Measurements from ENCODE around the gene ACSF3.
"Not testable (repeated sequence)": the region's sequence is repeated elsewhere in the genome, so short reads cannot be mapped to it uniquely, and the experiment has no call there.

ACSF3 gene

DNA sequence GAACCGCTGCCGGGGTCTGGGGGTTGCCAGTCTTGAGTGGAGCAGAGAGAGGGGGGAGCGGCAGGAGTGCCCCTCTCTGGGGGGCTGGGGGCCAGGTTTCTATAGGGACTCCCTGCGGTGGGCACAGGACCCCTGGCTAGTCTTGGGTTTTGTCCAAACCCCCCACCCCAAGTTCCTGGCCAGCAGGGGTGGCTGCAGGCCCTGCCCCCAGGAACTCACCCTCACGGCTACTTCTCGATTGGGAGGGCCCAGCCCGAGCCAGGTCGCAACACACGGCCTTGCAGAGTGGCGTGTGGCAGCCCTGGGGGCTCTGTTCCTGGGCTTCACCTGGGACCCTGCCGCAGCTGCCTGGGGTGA, 78.5 kb downstream of the ACSF3 start:
- in situ Hi-C loops (cut with MboI; ENCODE audit: low sequenced_read_pairs) = no loop called here

GRCh38 chr16:89172528-89173173, 79.0 kb downstream of the ACSF3 start:
- in situ Hi-C loops (cut with MboI; ENCODE audit: low sequenced_read_pairs) = no loop called here

DNA sequence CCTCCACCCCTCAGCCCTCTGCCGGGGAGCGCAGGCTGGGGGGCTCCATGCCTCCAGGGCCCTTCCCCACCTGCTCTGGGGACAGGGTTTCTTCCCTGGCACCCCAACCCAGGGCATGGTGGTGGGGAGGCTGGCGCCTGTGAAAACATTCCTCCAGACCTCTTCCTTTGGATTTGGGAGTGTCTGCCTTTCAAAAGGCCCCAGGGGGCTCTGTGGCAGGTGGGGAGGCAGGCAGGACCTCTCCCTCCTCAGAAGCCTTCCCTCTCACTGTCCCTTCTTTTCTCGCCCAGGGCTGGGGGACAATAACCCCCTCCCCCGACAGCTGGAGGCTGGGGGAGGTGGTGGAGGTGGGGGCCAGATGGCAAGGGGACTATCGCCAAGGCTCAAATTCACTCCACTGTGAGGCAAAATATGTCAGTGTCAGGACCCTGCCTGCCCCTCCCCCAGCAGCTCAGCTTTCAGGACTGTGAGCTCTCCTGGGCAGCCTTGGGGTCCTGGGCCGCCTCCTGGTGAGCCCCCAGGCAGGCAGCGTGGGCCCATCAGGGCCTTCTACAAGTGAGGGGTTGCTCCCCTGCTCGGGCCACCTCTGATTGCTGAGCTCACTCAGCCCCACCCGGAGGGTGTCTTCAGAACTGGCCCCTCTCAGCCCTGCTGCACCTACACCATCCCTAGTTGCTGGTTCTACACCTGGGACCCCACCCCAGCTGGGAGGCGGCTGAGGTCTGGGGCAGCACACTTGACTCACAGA, 79.7 kb downstream of the ACSF3 start:
- in situ Hi-C loops (cut with MboI; ENCODE audit: low sequenced_read_pairs) = no loop called here

- in situ Hi-C loops (cut with MboI; ENCODE audit: low sequenced_read_pairs) = no loop called here
These were observed 80.6 kb downstream of the ACSF3 start for GRCh38 chr16:89174055-89174827.

GRCh38 chr16:89174877-89175276, 81.2 kb downstream of the ACSF3 start:
- in situ Hi-C loops (cut with MboI; ENCODE audit: low sequenced_read_pairs) = no loop called here

DNA sequence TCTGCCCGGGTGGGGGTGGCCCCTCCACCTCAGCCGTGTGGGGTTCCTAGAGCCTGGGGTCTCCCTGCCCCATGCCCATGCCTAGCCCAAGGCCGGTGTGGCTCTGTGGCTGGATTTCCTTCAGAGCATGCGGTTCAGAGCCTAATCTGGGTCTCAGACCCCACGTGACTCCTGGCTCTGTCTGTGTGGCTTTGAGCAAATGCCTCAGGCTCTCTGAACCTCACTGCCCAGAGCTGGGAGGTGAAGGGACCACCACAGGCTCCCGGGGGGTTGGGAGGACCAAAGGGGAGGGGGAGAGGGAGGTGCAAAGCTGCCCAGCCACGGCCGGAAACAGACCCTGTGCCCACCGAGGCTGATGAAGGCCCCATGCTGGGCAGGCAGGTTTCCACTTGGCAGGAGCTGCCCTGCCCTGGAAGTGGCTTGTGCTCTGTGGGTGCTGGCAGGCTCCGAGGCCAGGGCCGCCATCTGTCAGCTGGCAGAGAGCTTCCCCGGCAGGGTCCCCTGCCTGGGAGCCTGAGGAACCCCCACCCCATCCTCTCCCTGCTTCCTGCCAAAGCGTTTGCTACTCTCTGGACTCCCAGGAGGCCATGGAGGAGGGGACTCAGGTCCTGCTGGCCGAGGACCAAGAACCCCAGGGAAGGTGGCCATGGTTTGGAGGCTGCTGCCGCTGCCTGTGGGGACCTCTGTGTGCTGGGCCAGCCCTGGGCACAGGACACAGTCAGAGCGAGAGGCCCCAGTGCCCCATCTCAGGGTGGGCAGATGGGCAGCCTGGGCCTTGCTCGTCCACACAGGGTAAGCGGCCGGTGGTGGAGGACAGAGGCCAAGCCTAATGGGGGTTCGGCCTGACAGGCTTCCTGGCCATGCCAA, 81.9 kb downstream of the ACSF3 start:
- in situ Hi-C loops (cut with MboI; ENCODE audit: low sequenced_read_pairs) = no loop called here

- in situ Hi-C loops (cut with MboI; ENCODE audit: low sequenced_read_pairs) = no loop called here
These were observed 82.6 kb downstream of the ACSF3 start for GRCh38 chr16:89176147-89176690.

GRCh38 chr16:89176717-89177116, 83.1 kb downstream of the ACSF3 start:
- in situ Hi-C loops (cut with MboI; ENCODE audit: low sequenced_read_pairs) = no loop called here

GRCh38 chr16:89177501-89177900, 83.8 kb downstream of the ACSF3 start:
- in situ Hi-C loops (cut with MboI; ENCODE audit: low sequenced_read_pairs) = no loop called here

DNA sequence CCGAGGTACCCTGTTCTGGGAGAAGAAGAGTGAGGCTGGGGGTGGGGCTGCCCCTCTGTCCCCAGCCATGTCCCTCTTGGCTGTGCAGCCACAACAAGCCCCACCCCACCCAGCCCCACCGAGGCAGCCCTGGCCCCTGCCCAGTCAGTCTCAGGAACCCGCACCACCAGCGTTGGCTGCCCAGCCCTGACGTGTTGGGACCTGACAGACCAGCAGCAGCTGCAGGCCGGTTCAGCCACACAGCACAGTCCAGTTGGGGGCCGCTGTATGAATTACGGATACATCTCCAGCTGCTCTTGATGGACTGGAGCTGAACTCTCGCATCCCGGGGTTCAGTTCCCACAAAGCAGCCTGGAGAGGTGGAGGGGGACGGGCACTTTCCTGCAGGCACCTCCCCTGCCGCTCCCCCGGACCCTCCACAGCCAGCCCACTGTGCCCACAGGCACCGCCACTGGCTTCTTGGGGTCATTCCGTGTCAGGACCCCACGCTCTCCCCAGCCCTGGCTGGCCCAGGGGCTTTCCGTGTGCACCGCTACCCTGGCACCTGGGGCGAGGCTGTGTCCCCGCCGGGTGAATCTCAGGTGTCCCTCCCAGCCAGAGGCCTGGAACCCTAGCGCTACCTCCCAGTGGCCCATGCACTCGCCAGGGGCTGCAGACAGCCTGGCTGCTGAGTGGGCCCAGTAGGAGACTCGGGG, 84.9 kb downstream of the ACSF3 start:
- in situ Hi-C loops (cut with MboI; ENCODE audit: low sequenced_read_pairs) = no loop called here

DNA sequence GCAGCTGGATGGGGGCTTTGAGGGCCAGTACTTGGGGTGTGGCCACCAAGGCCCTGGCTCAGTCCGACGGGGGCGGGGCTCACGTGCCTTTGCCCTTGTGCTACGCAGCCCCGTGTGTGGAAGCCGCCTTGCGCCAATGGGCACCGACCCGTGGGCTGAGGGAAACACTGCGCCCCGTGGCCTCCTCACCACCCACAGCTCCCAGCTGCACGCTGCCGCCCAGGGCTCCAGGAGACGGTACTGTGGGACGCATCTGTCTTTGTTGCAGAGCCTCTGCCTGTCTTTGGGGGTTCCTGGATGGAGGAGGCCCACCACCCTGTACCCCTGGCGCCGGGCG, 85.5 kb downstream of the ACSF3 start:
- in situ Hi-C loops (cut with MboI; ENCODE audit: low sequenced_read_pairs) = no loop called here

DNA sequence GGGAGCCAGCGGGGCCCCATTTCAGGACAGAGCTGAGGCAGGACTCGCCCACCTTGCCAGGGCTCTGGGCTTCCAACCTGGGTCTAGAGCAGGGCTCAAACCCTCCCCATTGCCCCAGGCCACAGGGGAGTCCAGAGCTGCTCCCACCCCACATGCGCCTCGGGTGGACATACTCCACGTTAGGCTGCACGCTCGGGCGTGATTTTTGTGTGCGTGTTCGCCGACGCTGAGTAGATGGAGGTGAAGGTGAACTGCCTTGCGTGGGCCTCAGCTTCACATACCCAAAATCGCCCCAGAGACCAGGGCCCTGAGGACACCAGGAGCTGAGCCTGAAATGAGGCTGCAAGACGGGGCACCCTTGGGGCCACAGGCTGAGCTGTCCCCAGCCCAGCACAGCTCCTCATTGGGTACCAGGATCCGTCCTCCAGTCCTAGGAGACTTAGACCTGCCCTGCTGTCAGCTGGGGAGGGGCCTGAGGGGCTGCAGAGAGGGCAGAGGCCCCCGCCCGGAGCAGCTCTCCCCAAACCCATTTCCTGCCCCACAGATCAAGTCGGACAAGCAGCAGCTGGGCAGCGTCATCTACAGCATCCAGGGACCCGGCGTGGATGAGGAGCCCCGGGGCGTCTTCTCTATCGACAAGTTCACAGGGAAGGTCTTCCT, 86.1 kb downstream of the ACSF3 start:
- in situ Hi-C loops (cut with MboI; ENCODE audit: low sequenced_read_pairs) = no loop called here

DNA sequence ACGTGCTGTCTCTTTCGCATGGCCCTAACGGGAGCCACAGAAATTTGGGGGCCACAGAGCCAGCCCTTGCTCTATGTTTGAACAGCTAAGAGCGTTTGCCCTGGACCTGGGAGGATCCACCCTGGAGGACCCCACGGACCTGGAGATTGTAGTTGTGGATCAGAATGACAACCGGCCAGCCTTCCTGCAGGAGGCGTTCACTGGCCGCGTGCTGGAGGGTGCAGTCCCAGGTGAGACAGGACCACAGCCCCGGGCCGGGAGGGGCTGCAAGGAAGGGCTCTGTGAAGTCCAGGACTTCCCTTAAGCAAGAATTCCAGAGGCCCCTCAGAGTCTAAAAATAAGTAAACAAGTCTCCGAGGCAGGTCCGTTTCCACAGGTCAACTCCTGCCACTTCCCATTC, 89.8 kb downstream of the ACSF3 start:
- in situ Hi-C loops (cut with MboI; ENCODE audit: low sequenced_read_pairs) = no loop called here

DNA sequence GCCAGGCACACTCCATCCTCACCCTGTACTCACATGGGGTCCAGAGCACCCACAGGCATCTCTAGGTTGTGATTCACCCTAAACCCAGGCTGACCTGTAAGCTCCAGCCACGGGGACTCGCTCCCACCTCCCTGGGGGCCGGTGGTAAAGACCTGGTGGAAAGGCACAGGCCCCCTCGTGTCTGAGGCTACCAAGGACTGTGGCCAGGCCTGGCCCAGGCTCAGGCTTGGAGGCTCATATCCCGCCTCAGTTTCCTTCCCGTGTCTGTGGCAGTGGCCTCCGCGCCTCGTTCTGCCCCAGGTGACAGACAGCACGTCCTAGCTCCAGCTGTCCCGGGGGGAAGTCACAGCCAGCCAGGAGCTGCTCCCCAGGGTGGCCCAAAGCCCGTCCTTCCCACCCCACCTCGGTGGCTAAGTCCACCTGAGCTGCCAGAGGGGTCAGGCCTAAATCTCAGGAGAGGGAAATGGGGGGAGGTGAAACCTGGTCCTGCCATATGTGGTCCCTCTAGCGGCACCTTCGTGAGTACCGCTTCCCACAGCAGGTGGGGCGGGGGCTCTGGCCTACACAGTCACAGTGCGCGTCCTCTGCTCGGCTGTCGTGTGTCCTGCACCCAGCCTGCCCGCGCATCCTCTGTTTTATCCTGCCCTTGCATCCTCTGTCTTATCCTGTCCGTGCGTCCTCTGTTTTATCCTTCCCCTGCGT, 90.5 kb downstream of the ACSF3 start:
- in situ Hi-C loops (cut with MboI; ENCODE audit: low sequenced_read_pairs) = no loop called here

- in situ Hi-C loops (cut with MboI; ENCODE audit: low sequenced_read_pairs) = no loop called here
These were observed 91.0 kb downstream of the ACSF3 start for GRCh38 chr16:89184677-89184932.

GRCh38 chr16:89184933-89185794, 91.5 kb downstream of the ACSF3 start:
- in situ Hi-C loops (cut with MboI; ENCODE audit: low sequenced_read_pairs) = no loop called here

DNA sequence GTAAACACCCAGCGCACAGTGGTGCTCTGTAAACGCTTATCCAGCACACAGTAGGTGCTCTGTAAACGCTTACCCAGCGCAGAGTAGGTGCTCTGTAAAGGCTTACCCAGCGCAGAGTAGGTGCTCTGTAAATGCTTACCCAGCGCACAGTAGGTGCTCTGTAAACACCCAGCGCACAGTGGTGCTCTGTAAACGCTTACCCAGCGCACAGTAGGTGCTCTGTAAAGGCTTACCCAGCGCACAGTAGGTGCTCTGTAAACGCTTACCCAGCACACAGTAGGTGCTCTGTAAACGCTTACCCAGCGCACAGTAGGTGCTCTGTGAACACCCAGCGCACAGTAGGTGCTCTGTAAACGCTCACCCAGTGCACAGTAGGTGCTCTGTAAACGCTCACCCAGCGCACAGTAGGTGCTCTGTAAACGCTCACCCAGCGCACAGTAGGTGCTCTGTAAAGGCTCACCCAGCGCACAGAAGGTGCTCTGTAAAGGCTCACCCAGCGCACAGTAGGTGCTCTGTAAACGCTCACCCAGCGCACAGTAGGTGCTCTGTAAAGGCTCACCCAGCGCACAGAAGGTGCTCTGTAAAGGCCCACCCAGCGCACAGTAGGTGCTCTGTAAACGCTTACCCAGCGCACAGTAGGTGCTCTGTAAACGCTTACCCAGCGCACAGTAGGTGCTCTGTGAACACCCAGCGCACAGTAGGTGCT, 92.4 kb downstream of the ACSF3 start:
- in situ Hi-C loops (cut with MboI; ENCODE audit: low sequenced_read_pairs) = not testable (repeated sequence)

DNA sequence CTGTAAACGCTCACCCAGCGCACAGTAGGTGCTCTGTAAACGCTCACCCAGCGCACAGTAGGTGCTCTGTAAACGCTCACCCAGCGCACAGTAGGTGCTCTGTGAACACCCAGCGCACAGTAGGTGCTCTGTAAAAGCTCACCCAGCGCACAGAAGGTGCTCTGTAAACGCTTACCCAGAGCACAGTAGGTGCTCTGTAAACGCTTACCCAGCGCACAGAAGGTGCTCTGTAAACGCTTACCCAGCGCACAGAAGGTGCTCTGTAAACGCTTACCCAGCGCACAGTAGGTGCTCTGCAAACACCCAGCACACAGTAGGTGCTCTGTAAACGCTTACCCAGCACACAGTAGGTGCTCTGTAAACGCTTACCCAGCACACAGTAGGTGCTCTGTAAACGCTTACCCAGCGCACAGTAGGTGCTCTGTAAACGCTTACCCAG, 93.0 kb downstream of the ACSF3 start:
- in situ Hi-C loops (cut with MboI; ENCODE audit: low sequenced_read_pairs) = not testable (repeated sequence)
